HL-60 (cell line): ENCODE data around the gene CBX6.

Experiments used
- DNase-seq, 2 experiments: peaks; one replicate each; pipeline ENCODE4 v3.0.0-alpha.2; 2010 to 2020; ENCODE audit warnings: low read depth in 1 of 2, low spot score in 1 of 2
- H3K27ac ChIP-seq: fragments of 250-450 bp; sonication (Bioruptor Pico); replicated peaks from 2 replicates; pipeline ENCODE4 v1.5.1; 2020; ENCODE audit warnings: mild to moderate bottlenecking, moderate library complexity
- H3K27me3 ChIP-seq: fragments of 250-450 bp; sonication (Bioruptor Pico); 2 replicates; pipeline ENCODE4 v1.5.1; 2021; ENCODE audit warnings: mild to moderate bottlenecking, moderate library complexity; ENCODE audit not compliant: insufficient read depth, poor library complexity, severe bottlenecking
- H3K4me3 ChIP-seq: replicated peaks from 2 replicates; pipeline ENCODE4 v1.5.1; 2011; ENCODE audit warnings: mild to moderate bottlenecking, control low read depth, low read length; ENCODE audit not compliant: insufficient read depth
- CTCF ChIP-seq: IDR thresholded peaks from one replicate; pipeline ENCODE4 v1.5.1; 2011; ENCODE audit warnings: low read length, control low read depth, inconsistent platforms; ENCODE audit not compliant: insufficient read depth
- GABPA ChIP-seq: IDR thresholded peaks from 2 replicates; pipeline ENCODE4 v1.6.1; 2012; ENCODE audit warnings: low read depth
- POLR2AphosphoS5 ChIP-seq: IDR thresholded peaks from 2 replicates; pipeline ENCODE4 v1.6.1; 2012; ENCODE audit warnings: low read depth
- REST ChIP-seq: IDR thresholded peaks from 2 replicates; pipeline ENCODE4 v1.6.1; 2012; ENCODE audit warnings: low read depth; ENCODE audit not compliant: insufficient replicate concordance
- SPI1 ChIP-seq: IDR thresholded peaks from 2 replicates; pipeline ENCODE4 v1.6.1; 2012; ENCODE audit warnings: low read depth, mild to moderate bottlenecking, borderline replicate concordance

CBX6 gene

GRCh38 chr22:38829485-38829884, 42.5 kb downstream of the CBX6 start:
- H3K27ac ChIP-seq, result no peak overlapping the region
- TF ChIP-seq GABPA (no peak), POLR2AphosphoS5 (no peak), SPI1 (no peak), REST (no peak), CTCF (no peak)

DNA sequence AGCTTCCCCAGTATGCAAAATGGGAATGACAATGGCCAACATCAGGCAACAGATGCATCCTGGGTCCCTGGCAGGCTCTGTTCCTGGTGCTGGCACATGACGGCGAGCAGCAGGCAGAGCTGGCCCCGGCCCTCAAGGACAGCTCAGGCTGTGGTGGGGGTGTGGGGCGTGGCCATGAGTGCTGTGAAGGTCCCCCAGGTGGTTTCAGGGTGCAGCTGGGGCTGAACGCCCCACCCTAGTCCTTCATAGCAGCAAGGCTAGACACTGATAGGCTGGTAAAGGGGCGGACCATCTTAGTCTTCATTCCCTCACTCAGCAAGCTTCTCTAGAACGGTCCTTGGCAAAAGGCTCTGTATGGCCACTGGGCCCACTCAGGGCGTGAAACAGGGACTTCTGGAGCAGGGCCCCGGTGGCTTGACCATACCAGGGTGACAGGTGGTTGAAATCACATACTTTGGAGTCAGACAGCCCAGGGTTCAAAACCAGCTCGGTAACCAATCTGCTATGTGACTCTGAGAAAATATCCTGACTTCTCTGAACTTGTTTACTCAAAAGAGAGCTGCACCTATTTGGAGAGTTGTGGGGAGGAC, 43.3 kb downstream of the CBX6 start:
- Histone ChIP-seq H3K27me3 (peaks cover 2% of the 10 kb centered on the region), H3K4me3 (no peak overlapping the region), H3K27ac (no peak overlapping the region)
- no peak for TF ChIP-seq GABPA
- TF ChIP-seq POLR2AphosphoS5, result no peak
- TF ChIP-seq CTCF, result no peak
- TF ChIP-seq REST, result no peak
- DNase-seq, result no peak

More at GRCh38 chr22:38829485-38829884, 42.5 kb downstream of the CBX6 start:
- H3K27me3 ChIP-seq, result peaks cover 2% of the 10 kb centered on the region
- H3K4me3 ChIP-seq, result no peak overlapping the region
- DNase-seq, result no peak

DNA sequence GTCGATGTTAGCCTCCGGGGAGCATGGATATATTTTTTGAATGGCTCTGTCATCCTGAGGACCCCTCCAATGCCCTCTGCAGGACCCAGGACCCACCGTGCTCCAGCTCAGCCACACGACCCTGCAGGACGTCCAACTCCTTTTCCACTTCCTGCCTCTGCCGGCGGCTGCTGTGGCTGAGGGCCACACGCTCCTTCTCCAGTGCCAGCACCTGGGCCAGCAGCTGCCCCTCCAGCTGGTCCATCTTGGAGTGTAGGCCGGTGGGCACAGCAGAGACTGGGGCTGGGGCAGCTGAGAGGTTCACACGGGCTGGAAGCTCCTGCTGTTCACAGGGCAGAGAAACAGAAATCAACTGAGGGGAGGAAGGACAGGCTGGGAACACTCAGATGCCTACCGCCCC, 43.8 kb downstream of the CBX6 start:
- Histone ChIP-seq H3K27me3 (peaks cover 2% of the 10 kb centered on the region), H3K4me3 (no peak overlapping the region), H3K27ac (no peak overlapping the region)
- TF ChIP-seq REST (peak; percentile 25), CTCF (no peak)
- no peak for DNase-seq
